H9 (cell line): ENCODE data around the gene BCL2L15. TPM values are rescaled to one million over a fixed set of nuclear protein-coding genes. Genes with fewer than 3 reads are reported as not detected.

Source experiments
- DNase-seq: peaks from one replicate; pipeline ENCODE4 v3.0.0-alpha.2; 2017
- H2AFZ ChIP-seq: one replicate; pipeline ENCODE4 v1.6.1; 2013; ENCODE audit warnings: mild to moderate bottlenecking, low read length, control low read depth, moderate library complexity
- H2AK5ac ChIP-seq: 2 replicates; pipeline ENCODE4 v1.6.1; 2013; ENCODE audit warnings: low read length, control low read depth, mixed read lengths; ENCODE audit not compliant: insufficient read length
- H2BK120ac ChIP-seq: one replicate; pipeline ENCODE4 v1.6.1; 2013; ENCODE audit warnings: low read depth, mild to moderate bottlenecking, low read length, control low read depth, inconsistent platforms; ENCODE audit not compliant: poor library complexity, severe bottlenecking
- H2BK12ac ChIP-seq: 2 replicates; pipeline ENCODE4 v1.6.1; 2013; ENCODE audit warnings: low read length, control low read depth, mixed read lengths, low read depth; ENCODE audit not compliant: insufficient read length
- H2BK15ac ChIP-seq: 2 replicates; pipeline ENCODE4 v1.6.1; 2013; ENCODE audit warnings: low read depth, low read length, control low read depth
- H2BK20ac ChIP-seq: one replicate; pipeline ENCODE4 v1.6.1; 2013; ENCODE audit warnings: low read depth, mild to moderate bottlenecking, low read length, control low read depth, inconsistent platforms; ENCODE audit not compliant: poor library complexity, severe bottlenecking
- H2BK5ac ChIP-seq: 2 replicates; pipeline ENCODE4 v1.6.1; 2013; ENCODE audit warnings: low read length, control low read depth, mixed read lengths; ENCODE audit not compliant: insufficient read length
- H3K14ac ChIP-seq: 2 replicates; pipeline ENCODE4 v1.6.1; 2013; ENCODE audit warnings: low read length, control low read depth; ENCODE audit not compliant: insufficient read depth
- H3K18ac ChIP-seq: 2 replicates; pipeline ENCODE4 v1.6.1; 2013; ENCODE audit warnings: low read depth, mild to moderate bottlenecking, mixed read lengths, low read length, control low read depth; ENCODE audit not compliant: insufficient read length
- H3K23ac ChIP-seq: 2 replicates; pipeline ENCODE4 v1.6.1; 2013; ENCODE audit warnings: low read length, control low read depth, mixed read lengths, low read depth; ENCODE audit not compliant: insufficient read length
- H3K23me2 ChIP-seq: 2 replicates; pipeline ENCODE4 v1.6.1; 2013; ENCODE audit warnings: low read depth, mild to moderate bottlenecking, mixed read lengths, low read length, control low read depth; ENCODE audit not compliant: insufficient read length, poor library complexity, severe bottlenecking
- H3K27ac ChIP-seq: 2 replicates; pipeline ENCODE4 v1.5.1; 2013; ENCODE audit warnings: low read length, control low read depth, mixed read lengths, low read depth; ENCODE audit not compliant: insufficient read length
- H3K27me3 ChIP-seq: 2 replicates; pipeline ENCODE4 v1.6.1; 2013; ENCODE audit warnings: low read length, control low read depth, inconsistent platforms; ENCODE audit not compliant: insufficient read depth
- H3K4ac ChIP-seq: 2 replicates; pipeline ENCODE4 v1.6.1; 2013; ENCODE audit warnings: low read depth, mild to moderate bottlenecking, control low read depth, inconsistent platforms, low read length, moderate library complexity
- H3K4me1 ChIP-seq: 2 replicates; pipeline ENCODE4 v1.6.1; 2013; ENCODE audit warnings: low read length, control low read depth, inconsistent platforms; ENCODE audit not compliant: insufficient read depth
- H3K4me2 ChIP-seq: 2 replicates; pipeline ENCODE4 v1.6.1; 2013; ENCODE audit warnings: low read length, control low read depth, mixed read lengths; ENCODE audit not compliant: insufficient read length, insufficient read depth
- H3K56ac ChIP-seq: 2 replicates; pipeline ENCODE4 v1.6.1; 2013; ENCODE audit warnings: low read depth, mild to moderate bottlenecking, mixed read lengths, low read length, control low read depth; ENCODE audit not compliant: insufficient read length
- H3K79me1 ChIP-seq: 2 replicates; pipeline ENCODE4 v1.6.1; 2013; ENCODE audit warnings: low read depth, mild to moderate bottlenecking, moderate library complexity, low read length, control low read depth, inconsistent platforms; ENCODE audit not compliant: insufficient read depth, poor library complexity, severe bottlenecking
- H3K79me2 ChIP-seq: 2 replicates; pipeline ENCODE4 v1.6.1; 2013; ENCODE audit warnings: low read length, control low read depth, inconsistent platforms; ENCODE audit not compliant: insufficient read depth
- H3K9ac ChIP-seq: 2 replicates; pipeline ENCODE4 v1.6.1; 2013; ENCODE audit warnings: low read length, control low read depth, mixed read lengths; ENCODE audit not compliant: insufficient read length; ENCODE audit errors: extremely low read depth
- H3K9me3 ChIP-seq: one replicate; pipeline ENCODE4 v1.6.1; 2013; ENCODE audit warnings: low read depth, low read length, inconsistent platforms; ENCODE audit not compliant: control insufficient read depth
- H3T11ph ChIP-seq: one replicate; pipeline ENCODE4 v1.6.1; 2013; ENCODE audit warnings: mild to moderate bottlenecking, low read length, control low read depth, inconsistent platforms
- H4K20me1 ChIP-seq: one replicate; pipeline ENCODE4 v1.6.1; 2013; ENCODE audit not compliant: control insufficient read depth, insufficient read length, insufficient read depth
- H4K5ac ChIP-seq: 2 replicates; pipeline ENCODE4 v1.6.1; 2013; ENCODE audit warnings: low read depth, mild to moderate bottlenecking, mixed read lengths, low read length, control low read depth; ENCODE audit not compliant: insufficient read length
- H4K8ac ChIP-seq: replicated peaks from 2 replicates; pipeline ENCODE4 v1.6.1; 2013; ENCODE audit warnings: low read length, control low read depth, mixed read lengths, low read depth; ENCODE audit not compliant: insufficient read length
- H4K91ac ChIP-seq: 2 replicates; pipeline ENCODE4 v1.6.1; 2013; ENCODE audit warnings: low read depth, mild to moderate bottlenecking, moderate library complexity, mixed read lengths, low read length, control low read depth; ENCODE audit not compliant: insufficient read length
- H3K27ac Mint-ChIP-seq, 3 experiments: 2 replicates in 2 of 3; 3 replicates in 1 of 3; pipeline ENCODE4 v1.8.0; 2020 to 2021; ENCODE audit warnings: mixed read lengths in 3 of 3, mild to moderate bottlenecking in 1 of 3, moderate library complexity in 1 of 3
- H3K27me3 Mint-ChIP-seq: 2 replicates; pipeline ENCODE4 v1.8.0; 2021; ENCODE audit warnings: low read depth, mild to moderate bottlenecking, moderate library complexity, mixed read lengths
- H3K36me3 Mint-ChIP-seq, 3 experiments: 2 replicates in 2 of 3; 3 replicates in 1 of 3; pipeline ENCODE4 v1.8.0; 2020 to 2021; ENCODE audit warnings: low read depth in 3 of 3, mixed read lengths in 3 of 3; ENCODE audit not compliant: insufficient read depth in 1 of 3
- H3K4me1 Mint-ChIP-seq, 2 experiments: 2 replicates each; pipeline ENCODE4 v1.8.0; 2020; ENCODE audit warnings: mixed read lengths in 2 of 2
- H3K4me3 Mint-ChIP-seq, 2 experiments: 2 replicates in 1 of 2; 3 replicates in 1 of 2; pipeline ENCODE4 v1.8.0; 2020 to 2021; ENCODE audit warnings: mild to moderate bottlenecking in 2 of 2, mixed read lengths in 2 of 2, moderate library complexity in 1 of 2
- H3K9me3 Mint-ChIP-seq, 2 experiments: 2 replicates in 1 of 2; 3 replicates in 1 of 2; pipeline ENCODE4 v1.8.0; 2020; ENCODE audit warnings: mild to moderate bottlenecking in 2 of 2, mixed read lengths in 2 of 2, moderate library complexity in 1 of 2
- WGBS: extraction: QIAGEN DNeasy Blood & Tissue Kit; methylation state at CpG from one replicate; pipeline ENCODE4 v1.1.7; 2013; ENCODE audit warnings: missing lambda C conversion rate, low lambda C conversion rate, mixed read lengths; ENCODE audit not compliant: insufficient read length; ENCODE audit errors: extremely low coverage; 5-methylcytosine and 5-hydroxymethylcytosine counted together
- total RNA-seq: library from RNA; stranded (reverse); gene quantifications from 2 replicates; pipeline ENCODE4 v1.2.1, GENCODE V29; 2021
- TF ChIP-seq, protein P1 (sequence below): fragments of 200-600 bp; sonication (generic); conservative IDR thresholded peaks from 3 replicates; pipeline ENCODE4 v1.8.0; 2021; ENCODE audit warnings: antibody characterized with exemption, mild to moderate bottlenecking

BCL2L15 gene
- total RNA-seq, 1 experiment from 2014 or later: 0.22 TPM

DNA sequence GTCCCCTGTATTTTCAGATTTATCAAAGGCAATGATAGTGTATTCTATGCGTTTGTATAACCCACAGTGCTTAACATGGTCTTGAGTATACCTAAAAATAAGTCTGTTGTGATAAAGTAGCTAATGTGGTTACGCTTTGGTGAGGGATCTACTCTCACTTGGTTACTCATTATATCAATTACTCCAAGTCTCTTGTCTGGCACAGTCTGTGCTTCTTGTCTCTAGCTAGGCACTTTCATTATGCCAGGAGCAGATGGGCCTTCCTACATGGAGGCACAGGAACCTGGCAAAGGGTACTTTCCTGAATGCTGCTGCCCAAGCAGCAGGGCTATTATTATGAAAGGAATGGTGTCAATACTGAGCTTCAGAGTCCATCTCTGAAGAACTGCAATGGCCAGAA lies 11.7 kb downstream of the BCL2L15 start:
- Histone ChIP-seq H4K91ac (no peak overlapping the region), H4K20me1 (no peaks in the 10 kb centered on the region), H3K4me2 (no peak overlapping the region), H3K79me1 (no peaks in the 10 kb centered on the region), H2BK15ac (no peak overlapping the region), H2AK5ac (no peak overlapping the region), H2BK5ac (no peak overlapping the region), H2BK120ac (no peak overlapping the region), H3K27me3 (no peaks in the 10 kb centered on the region), H3K9ac (no peak overlapping the region), H3K27ac (no peak overlapping the region), H4K8ac (no peak overlapping the region), H3T11ph (no peak overlapping the region), H2BK12ac (no peak overlapping the region), H3K23ac (no peak overlapping the region), H3K23me2 (no peaks in the 10 kb centered on the region), H2AFZ (no peak overlapping the region), H3K56ac (no peak overlapping the region), H2BK20ac (no peak overlapping the region), H3K9me3 (no peaks in the 10 kb centered on the region), H4K5ac (no peak overlapping the region), H3K4ac (no peak overlapping the region), H3K14ac (no peak overlapping the region), H3K4me1 (no peaks in the 10 kb centered on the region), H3K79me2 (no peaks in the 10 kb centered on the region), H3K18ac (no peak overlapping the region)
- Mint-ChIP-seq H3K36me3 (no peaks in the 10 kb centered on the region), H3K4me3 (no peak overlapping the region), H3K27me3 (no peaks in the 10 kb centered on the region), H3K9me3 (no peaks in the 10 kb centered on the region), H3K27ac (no peak overlapping the region), H3K4me1 (peaks cover 5 to 12% of the 10 kb centered on the region in 2 experiments)
- no CpG with 5 or more reads among the region's 2 CpGs for WGBS
- TF ChIP-seq, protein P1, sequence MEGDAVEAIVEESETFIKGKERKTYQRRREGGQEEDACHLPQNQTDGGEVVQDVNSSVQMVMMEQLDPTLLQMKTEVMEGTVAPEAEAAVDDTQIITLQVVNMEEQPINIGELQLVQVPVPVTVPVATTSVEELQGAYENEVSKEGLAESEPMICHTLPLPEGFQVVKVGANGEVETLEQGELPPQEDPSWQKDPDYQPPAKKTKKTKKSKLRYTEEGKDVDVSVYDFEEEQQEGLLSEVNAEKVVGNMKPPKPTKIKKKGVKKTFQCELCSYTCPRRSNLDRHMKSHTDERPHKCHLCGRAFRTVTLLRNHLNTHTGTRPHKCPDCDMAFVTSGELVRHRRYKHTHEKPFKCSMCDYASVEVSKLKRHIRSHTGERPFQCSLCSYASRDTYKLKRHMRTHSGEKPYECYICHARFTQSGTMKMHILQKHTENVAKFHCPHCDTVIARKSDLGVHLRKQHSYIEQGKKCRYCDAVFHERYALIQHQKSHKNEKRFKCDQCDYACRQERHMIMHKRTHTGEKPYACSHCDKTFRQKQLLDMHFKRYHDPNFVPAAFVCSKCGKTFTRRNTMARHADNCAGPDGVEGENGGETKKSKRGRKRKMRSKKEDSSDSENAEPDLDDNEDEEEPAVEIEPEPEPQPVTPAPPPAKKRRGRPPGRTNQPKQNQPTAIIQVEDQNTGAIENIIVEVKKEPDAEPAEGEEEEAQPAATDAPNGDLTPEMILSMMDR: no peak
- DNase-seq: no peak
